GM04503 (cell line): Measurements from ENCODE around the gene PDE7B.
A peak's percentile ranks its signal among the peaks of the same experiment; 100 is the strongest.

Source experiments
- DNase-seq: peaks from one replicate; pipeline ENCODE4 v3.0.0-alpha.2; 2012; ENCODE audit warnings: low read depth

The PDE7B gene

GRCh38 chr6:136030131-136030530, 178.6 kb downstream of the PDE7B start:
- DNase-seq, result no peak

DNA sequence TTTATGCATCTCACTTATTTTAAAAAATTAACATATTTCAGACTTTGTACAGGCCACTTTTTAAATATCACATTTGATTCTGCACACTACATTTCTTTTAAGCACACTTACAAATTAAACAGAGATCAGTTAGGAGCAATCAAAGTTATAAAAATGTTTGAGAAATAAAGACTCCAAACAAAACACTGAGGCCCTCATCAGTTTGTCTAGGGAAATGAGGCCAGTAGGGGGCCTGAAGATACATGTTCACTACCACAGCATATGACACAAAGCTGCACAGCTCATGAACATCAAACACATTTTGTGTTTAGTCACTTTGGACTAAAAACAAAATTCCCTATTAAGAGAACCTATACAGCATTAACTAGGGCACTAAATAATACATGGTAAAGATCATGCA, 180.5 kb downstream of the PDE7B start:
- DNase-seq, result no peak

- DNase-seq, result no peak
Observed at GRCh38 chr6:136033416-136033815, 181.9 kb downstream of the PDE7B start.

DNA sequence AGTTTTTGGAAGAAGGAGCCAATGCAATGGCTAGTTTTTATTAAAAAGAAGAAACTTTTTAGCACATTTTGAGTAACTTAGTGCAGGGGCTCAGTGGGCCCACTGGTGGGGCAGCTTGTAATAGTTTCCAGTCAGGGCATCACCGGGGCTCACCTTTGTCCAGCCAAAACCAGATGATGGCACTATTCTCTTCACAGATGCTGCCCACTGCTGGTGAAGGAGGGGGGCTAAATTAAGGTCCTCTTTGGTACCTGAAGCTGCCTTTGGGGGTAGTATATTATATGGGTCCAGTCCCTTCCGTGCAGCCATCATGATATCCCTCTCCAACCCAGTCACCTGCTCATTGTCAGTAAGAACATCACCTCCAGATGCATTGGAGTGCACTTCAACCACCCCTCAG, 182.9 kb downstream of the PDE7B start:
- no peak for DNase-seq

DNA sequence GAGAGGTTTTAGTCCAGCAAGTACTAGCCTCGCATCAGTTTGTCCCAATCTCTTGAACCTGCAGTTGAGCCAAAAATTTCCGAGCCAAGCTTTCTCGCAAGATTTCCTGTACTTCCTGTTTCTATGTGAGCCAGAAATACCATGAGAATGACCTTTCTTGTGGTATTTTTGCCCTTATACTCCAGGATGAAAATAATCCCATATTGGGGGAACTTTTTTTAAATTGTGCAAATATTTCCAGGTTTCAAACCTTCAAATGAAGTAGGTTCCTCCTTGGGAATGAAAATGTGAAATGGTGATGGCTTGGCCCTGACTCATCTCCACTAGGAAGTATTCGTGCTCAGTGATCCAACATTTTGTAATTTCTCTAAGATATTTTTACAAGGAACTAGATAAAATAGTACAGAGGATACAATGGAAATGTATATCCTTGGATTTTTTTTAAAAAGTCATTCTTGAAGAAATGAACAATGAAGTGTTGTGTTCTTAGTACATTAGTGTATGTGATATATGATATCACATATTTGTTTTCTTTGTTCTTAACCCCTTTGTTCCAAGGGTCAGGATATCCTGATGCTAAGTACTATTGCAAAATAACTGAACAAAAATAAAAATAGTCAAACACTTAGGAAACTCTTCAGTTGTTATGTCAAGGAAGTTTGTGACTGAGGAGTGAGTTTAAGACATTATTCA, 184.0 kb downstream of the PDE7B start:
- DNase-seq, result no peak

DNA sequence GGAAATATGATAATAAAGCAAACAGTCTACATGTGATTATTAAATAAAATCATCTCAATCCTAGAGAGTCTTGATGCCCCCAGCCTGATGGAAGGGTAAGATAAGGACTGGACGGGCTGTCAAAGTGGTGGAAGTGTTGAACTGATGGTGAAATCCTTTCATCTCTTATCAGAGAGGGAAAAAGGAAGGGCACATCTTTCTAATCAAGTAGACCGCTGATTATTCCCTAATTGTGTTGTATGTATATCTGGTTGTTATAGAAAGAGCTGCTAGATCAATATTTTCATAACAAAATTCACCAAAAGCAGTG, 184.5 kb downstream of the PDE7B start:
- DNase-seq, result no peak

DNA sequence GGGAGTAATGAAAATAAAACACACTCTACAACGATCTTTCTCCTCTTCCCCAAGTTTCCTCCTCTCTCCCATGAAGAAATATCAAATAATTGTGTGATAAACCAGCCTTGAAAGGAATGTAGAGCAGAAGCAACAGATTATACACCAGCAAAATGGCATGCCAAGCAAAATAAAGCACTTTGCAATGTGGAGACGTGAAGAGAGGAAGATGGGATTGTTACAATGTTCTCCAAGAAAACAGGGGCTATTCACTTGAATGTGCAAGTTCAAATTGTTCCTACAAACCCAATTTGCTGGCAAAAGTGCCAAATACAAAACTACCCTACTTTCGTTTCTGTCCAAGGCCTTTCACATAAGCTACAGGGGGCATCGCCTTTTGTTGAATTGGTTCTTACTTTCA, 185.1 kb downstream of the PDE7B start:
- DNase-seq, result no peak

- DNase-seq, result no peak
Observed at GRCh38 chr6:136037242-136037875, 185.9 kb downstream of the PDE7B start.

DNA sequence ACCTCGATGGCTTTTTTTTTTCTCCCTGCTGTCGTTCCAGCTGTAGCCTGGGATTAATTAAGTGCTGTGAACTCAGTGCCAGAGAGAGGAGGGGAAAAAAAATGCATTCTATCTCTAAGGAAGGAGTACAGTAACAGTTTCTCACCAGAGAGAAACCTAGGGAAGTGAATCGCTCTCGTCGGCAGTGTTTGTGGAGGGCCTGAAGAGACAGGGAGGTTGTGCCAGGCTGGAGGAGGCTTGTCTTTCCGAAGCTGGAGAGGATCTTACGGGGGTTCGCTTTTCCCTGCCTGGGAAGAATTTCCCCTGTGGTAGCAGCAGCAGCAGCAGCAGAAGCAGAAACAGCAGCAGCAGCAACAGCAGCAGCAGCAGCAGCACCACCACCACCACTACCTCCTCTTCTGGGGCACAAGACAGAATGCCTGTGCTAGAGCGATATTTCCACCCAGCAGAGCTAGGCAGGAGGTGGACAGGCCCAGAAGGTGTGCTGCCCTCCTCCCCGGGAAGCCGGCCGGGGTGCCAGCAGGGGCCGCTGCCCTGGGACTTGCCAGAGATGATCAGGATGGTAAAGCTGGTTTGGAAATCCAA, 186.5 kb downstream of the PDE7B start:
- DNase-seq, result no peak

GRCh38 chr6:136038531-136038930, 187.0 kb downstream of the PDE7B start:
- DNase-seq, result no peak

- DNase-seq, result no peak
Observed at GRCh38 chr6:136039185-136039584, 187.7 kb downstream of the PDE7B start.

DNA sequence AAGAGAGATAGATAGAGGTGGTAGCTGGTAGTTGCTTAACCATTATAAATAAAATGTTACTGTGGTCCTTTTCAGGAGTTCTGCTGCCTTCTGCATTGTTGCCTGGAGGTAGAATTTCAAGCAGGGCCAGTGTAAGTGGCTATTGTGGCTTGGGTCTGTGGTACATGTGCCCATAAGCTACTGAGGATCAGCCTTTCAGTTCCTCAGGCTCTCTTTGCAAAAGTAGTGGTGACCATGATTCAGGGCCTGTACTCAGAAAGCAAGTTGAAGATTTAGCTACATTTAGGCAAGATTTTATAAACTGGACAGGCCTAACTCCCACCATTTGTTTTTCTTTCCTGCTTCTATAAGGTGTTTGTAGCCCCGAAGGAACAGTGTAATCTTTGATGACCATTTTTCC, 199.0 kb downstream of the PDE7B start:
- DNase-seq, result no peak

DNA sequence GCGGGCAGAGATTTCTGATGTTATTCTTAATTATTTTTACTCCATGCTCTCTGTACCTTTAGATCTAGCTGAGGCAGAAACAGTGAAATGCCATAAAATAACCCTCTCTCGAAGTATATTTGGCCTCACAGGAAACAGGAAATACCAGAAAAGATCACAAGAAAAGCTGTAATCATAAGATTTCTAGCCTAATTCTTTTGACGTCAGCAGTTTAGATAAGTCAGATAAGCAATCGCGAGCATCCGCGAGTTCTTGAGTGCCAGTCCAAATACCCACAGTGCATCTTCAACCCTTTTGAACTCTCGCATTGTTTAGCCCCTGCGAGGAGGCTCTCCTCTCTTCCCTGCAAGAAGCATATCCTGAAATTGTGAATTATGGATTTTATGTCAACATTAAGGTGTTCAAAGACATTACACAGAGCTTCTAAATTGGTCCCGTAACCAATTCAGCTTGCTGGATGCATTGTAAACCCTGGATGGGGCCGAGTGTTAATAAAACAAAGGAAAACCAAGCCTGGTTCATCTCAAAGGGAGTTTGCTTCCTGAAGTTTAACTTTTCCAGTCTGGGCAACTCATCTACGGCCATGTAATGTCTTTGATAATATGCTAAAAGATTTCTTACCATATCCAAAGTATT, 199.8 kb downstream of the PDE7B start:
- no peak for DNase-seq

- DNase-seq, result no peak
Observed at GRCh38 chr6:136052031-136052430, 200.5 kb downstream of the PDE7B start.

GRCh38 chr6:136058852-136059251, 207.4 kb downstream of the PDE7B start:
- DNase-seq, result no peak

DNA sequence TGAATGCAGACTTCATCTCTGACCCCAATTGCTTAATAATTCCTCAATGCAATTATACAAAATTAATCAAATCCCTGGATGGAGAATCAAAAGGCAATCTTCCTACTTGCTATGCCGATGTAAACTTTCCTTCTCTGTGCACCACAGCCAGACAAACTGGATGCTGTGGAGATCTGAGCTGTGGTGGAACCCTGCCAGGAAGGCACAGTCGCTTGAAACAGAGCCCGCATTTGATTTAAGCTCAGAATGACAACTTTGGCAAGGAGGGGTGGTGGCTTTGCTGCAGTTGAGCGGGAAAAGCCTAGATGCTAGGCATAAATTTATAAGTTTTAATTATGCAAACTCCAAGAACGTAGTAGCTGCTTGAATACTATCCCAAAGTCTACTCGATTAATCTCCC, 207.8 kb downstream of the PDE7B start:
- DNase-seq, result no peak

- DNase-seq, result no peak
Observed at GRCh38 chr6:136060052-136060451, 208.6 kb downstream of the PDE7B start.

- no peak for DNase-seq
Observed at GRCh38 chr6:136060759-136061158, 209.3 kb downstream of the PDE7B start.

- DNase-seq, result no peak
Observed at GRCh38 chr6:136061701-136062100, 210.2 kb downstream of the PDE7B start.

DNA sequence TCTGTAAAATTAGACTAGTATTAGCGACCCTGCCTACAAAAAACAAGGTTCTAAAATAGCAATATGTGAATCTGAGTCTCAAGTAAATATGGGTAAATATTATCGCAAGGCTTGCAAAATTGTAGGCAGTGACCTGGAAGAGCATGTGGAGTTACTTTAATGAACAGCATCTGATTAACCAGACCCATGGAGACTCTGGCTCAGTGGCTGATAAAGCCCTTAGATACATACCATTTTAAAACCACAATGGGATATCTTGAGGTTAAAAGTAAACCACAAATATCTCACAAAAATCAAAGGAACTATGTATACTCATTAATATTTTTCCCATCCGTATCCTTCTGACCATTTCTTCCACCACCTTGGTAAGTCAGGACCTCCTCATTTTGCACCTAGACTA, 211.6 kb downstream of the PDE7B start:
- no peak for DNase-seq

GRCh38 chr6:136066005-136066404, 214.5 kb downstream of the PDE7B start:
- DNase-seq, result no peak

GRCh38 chr6:136067731-136068341, 216.3 kb downstream of the PDE7B start:
- peak; percentile 27 for DNase-seq

DNA sequence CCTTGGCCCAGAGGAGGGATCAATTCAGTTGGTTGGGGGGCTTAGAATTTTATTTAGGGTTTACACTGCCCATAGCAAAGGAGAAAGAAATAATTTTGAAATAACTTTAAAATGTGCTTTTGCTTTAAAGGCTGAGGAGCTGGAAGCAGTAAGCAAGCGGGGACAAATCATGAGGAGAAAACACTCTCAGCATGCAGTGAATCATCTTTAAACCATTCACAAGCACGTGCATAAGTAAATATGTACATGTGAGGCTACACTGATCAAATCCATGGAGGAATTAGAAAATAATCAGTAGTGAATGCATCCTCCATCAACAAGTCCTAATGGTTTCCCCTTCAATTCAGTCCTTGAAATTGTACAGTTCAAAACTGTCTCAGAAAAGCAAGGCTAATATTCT, 217.6 kb downstream of the PDE7B start:
- peak; percentile 50 for DNase-seq
